GM19240 (cell line): Measurements from ENCODE around the gene PSMB2.

Experiments used
- DNase-seq: peaks from one replicate; pipeline ENCODE4 v3.0.0; 2011; ENCODE audit warnings: low spot score; ENCODE audit not compliant: insufficient read length

Gene PSMB2

GRCh38 chr1:35644204-35644603 is 2.9 kb upstream of the PSMB2 start:
- DNase-seq, result no peak

GRCh38 chr1:35642471-35642955 is 1.2 kb upstream of the PSMB2 start:
- no peak for DNase-seq

GRCh38 chr1:35640380-35641232 is 720 bp downstream of the PSMB2 start:
- DNase-seq, result no peak

- no peak for DNase-seq
Observed at GRCh38 chr1:35637401-35637809, 3.9 kb downstream of the PSMB2 start.

- DNase-seq, result no peak
Observed at GRCh38 chr1:35633547-35633946, 7.8 kb downstream of the PSMB2 start.

- DNase-seq, result no peak
Observed at GRCh38 chr1:35631396-35631795, 9.9 kb downstream of the PSMB2 start.

GRCh38 chr1:35629051-35629450 is 12.3 kb downstream of the PSMB2 start:
- no peak for DNase-seq

- no peak for DNase-seq
Observed at GRCh38 chr1:35623832-35624231, 17.5 kb downstream of the PSMB2 start.

GRCh38 chr1:35622510-35623178 is 18.7 kb downstream of the PSMB2 start:
- no peak for DNase-seq

- no peak for DNase-seq
Observed at GRCh38 chr1:35619237-35620121, 21.8 kb downstream of the PSMB2 start.

- no peak for DNase-seq
Observed at GRCh38 chr1:35615440-35615839, 25.9 kb downstream of the PSMB2 start.

GRCh38 chr1:35611655-35612054 is 29.7 kb downstream of the PSMB2 start:
- DNase-seq, result no peak

GRCh38 chr1:35605867-35606182 is 35.5 kb downstream of the PSMB2 start:
- no peak for DNase-seq

- no peak for DNase-seq
Observed at GRCh38 chr1:35605071-35605866, 36.1 kb downstream of the PSMB2 start.

GRCh38 chr1:35603941-35604340 is 37.4 kb downstream of the PSMB2 start:
- no peak for DNase-seq

GRCh38 chr1:35603468-35603867 is 37.9 kb downstream of the PSMB2 start:
- no peak for DNase-seq

GRCh38 chr1:35600593-35600992 is 40.7 kb downstream of the PSMB2 start:
- DNase-seq, result no peak

GRCh38 chr1:35599411-35599810 is 41.9 kb downstream of the PSMB2 start:
- DNase-seq, result no peak

GRCh38 chr1:35598895-35599294 is 42.4 kb downstream of the PSMB2 start:
- DNase-seq, result no peak

- DNase-seq, result no peak
Observed at GRCh38 chr1:35597870-35598269, 43.5 kb downstream of the PSMB2 start.

- DNase-seq, result no peak
Observed at GRCh38 chr1:35595684-35596083, 45.6 kb downstream of the PSMB2 start.
